ENCODE data around the gene TMEM132C. TPM values are rescaled to one million over a fixed set of nuclear protein-coding genes. Genes with fewer than 3 reads are reported as not detected.

Gene TMEM132C
- total RNA-seq, 1 experiment from 2014 or later: not detected

DNA sequence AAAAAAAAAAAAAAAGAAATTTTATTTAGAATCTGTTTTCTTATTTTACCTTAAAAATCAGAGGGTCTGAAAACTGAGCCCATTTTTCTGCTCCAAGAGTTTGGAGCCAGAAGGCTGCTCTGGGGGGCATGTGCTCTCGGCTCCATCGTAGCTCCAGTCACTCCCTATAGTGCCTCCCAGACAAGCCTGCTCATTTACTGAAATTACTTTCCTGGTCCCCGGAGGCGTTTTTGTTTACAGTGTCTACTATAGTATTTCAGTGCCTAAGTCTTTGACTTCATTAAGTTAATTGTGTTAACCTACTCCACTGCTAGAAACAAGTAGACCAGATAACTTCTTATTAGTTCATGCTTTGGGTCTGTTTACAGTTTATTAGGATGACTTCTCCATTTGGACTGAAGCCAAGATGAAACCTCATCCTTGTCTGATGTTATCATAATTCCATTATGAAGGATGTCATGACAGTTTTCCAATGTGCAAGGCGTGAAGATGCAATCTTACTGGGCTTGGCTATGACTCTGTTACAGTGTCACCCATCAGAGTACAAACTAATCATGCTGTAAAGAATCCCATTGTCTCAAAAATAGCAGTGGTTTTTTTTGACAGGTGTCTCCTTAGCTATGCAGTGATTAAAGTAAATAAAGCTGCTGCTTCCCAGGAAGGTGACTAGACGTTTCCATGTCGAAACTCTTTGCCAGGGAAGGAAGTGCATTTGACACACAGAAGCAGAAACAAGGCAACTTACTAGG lies 182.3 kb downstream of the TMEM132C start:
- Mint-ChIP-seq H3K9me3 (ENCODE audit: low read depth, unreplicated experiment) (peaks cover 10% of the 10 kb centered on the region), H3K36me3 (ENCODE audit: insufficient read depth, unreplicated experiment) (no peaks in the 10 kb centered on the region), H3K27me3 (ENCODE audit: unreplicated experiment) (no peaks in the 10 kb centered on the region), H3K4me3 (ENCODE audit: low read depth, unreplicated experiment) (no peak overlapping the region), H3K27ac (ENCODE audit: unreplicated experiment) (no peak overlapping the region), H3K4me1 (ENCODE audit: low read depth, unreplicated experiment) (no peaks in the 10 kb centered on the region)
- intact Hi-C loops (cut with micrococcal nuclease; ENCODE audit: unreplicated experiment): no loop called here
- no TSS peak for BruUV-seq (replicated peaks)
- TF ChIP-seq, protein P1, sequence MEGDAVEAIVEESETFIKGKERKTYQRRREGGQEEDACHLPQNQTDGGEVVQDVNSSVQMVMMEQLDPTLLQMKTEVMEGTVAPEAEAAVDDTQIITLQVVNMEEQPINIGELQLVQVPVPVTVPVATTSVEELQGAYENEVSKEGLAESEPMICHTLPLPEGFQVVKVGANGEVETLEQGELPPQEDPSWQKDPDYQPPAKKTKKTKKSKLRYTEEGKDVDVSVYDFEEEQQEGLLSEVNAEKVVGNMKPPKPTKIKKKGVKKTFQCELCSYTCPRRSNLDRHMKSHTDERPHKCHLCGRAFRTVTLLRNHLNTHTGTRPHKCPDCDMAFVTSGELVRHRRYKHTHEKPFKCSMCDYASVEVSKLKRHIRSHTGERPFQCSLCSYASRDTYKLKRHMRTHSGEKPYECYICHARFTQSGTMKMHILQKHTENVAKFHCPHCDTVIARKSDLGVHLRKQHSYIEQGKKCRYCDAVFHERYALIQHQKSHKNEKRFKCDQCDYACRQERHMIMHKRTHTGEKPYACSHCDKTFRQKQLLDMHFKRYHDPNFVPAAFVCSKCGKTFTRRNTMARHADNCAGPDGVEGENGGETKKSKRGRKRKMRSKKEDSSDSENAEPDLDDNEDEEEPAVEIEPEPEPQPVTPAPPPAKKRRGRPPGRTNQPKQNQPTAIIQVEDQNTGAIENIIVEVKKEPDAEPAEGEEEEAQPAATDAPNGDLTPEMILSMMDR (IDR thresholded peaks at IDR 0.05; ENCODE audit: unreplicated experiment): no peak
- no peak for DNase-seq
- CTCF ChIA-PET: no interaction called here

- TF ChIP-seq, protein P1 (IDR thresholded peaks at IDR 0.05; ENCODE audit: unreplicated experiment): no peak
- peaks cover 15% of the 10 kb centered on the region for H3K9me3 Mint-ChIP-seq (ENCODE audit: low read depth, unreplicated experiment)
- H3K36me3 Mint-ChIP-seq (ENCODE audit: insufficient read depth, unreplicated experiment): no peaks in the 10 kb centered on the region
- CTCF ChIA-PET: no interaction called here
- no peaks in the 10 kb centered on the region for H3K27me3 Mint-ChIP-seq (ENCODE audit: unreplicated experiment)
- H3K4me1 Mint-ChIP-seq (ENCODE audit: low read depth, unreplicated experiment): no peaks in the 10 kb centered on the region
- H3K4me3 Mint-ChIP-seq (ENCODE audit: low read depth, unreplicated experiment): no peak overlapping the region
- DNase-seq: no peak
- no TSS peak for BruUV-seq (replicated peaks)
- H3K27ac Mint-ChIP-seq (ENCODE audit: unreplicated experiment): no peak overlapping the region
- intact Hi-C loops (cut with micrococcal nuclease; ENCODE audit: unreplicated experiment): no loop called here
Measured at GRCh38 chr12:128450810-128451209, 183.8 kb downstream of the TMEM132C start.

DNA sequence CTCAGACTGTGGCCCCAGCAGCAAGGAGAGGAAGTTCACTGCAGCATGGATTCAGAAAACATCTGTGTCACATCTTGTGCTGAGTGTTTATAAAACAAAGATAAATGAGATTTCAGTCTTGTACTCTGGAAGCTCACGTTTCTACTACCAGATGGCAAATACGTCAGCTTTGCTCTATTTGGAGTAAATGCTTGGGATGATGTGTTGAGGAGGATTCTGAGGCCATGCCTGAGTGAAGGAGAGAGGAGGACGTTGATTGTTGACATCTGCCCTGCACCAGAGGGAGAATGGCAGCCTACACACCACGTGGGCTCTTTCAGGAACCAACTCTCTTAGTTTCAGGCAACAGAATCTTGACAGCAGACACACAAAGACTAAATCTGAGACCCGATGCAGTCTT lies 188.9 kb downstream of the TMEM132C start:
- Mint-ChIP-seq H3K36me3 (ENCODE audit: insufficient read depth, unreplicated experiment) (no peaks in the 10 kb centered on the region), H3K27me3 (ENCODE audit: unreplicated experiment) (no peaks in the 10 kb centered on the region), H3K4me3 (ENCODE audit: low read depth, unreplicated experiment) (no peak overlapping the region), H3K9me3 (ENCODE audit: low read depth, unreplicated experiment) (peaks cover 20% of the 10 kb centered on the region), H3K27ac (ENCODE audit: unreplicated experiment) (no peak overlapping the region), H3K4me1 (ENCODE audit: low read depth, unreplicated experiment) (no peaks in the 10 kb centered on the region)
- no TSS peak for BruUV-seq (replicated peaks)
- intact Hi-C loops (cut with micrococcal nuclease; ENCODE audit: unreplicated experiment): no loop called here
- no peak for DNase-seq
- CTCF ChIA-PET: no interaction called here
- TF ChIP-seq, protein P1 (IDR thresholded peaks at IDR 0.05; ENCODE audit: unreplicated experiment): no peak

- no peaks in the 10 kb centered on the region for H3K4me1 Mint-ChIP-seq (ENCODE audit: low read depth, unreplicated experiment)
- CTCF ChIA-PET: no interaction called here
- TF ChIP-seq, protein P1 (IDR thresholded peaks at IDR 0.05; ENCODE audit: unreplicated experiment): no peak
- H3K36me3 Mint-ChIP-seq (ENCODE audit: insufficient read depth, unreplicated experiment): no peaks in the 10 kb centered on the region
- no peak for DNase-seq
- H3K27me3 Mint-ChIP-seq (ENCODE audit: unreplicated experiment): no peaks in the 10 kb centered on the region
- BruUV-seq (replicated peaks): no TSS peak
- H3K27ac Mint-ChIP-seq (ENCODE audit: unreplicated experiment): no peak overlapping the region
- no peak overlapping the region for H3K4me3 Mint-ChIP-seq (ENCODE audit: low read depth, unreplicated experiment)
- intact Hi-C loops (cut with micrococcal nuclease; ENCODE audit: unreplicated experiment): no loop called here
- peaks cover 20% of the 10 kb centered on the region for H3K9me3 Mint-ChIP-seq (ENCODE audit: low read depth, unreplicated experiment)
Measured at GRCh38 chr12:128456922-128457321, 190.0 kb downstream of the TMEM132C start.
